HG02571 (cell line): ENCODE data around the gene SDHAF2.
"Not testable (repeated sequence)": the region's sequence is repeated elsewhere in the genome, so short reads cannot be mapped to it uniquely, and the experiment has no call there.

Source experiments
- ATAC-seq: cut with Tn5 transposase; IDR thresholded peaks from one replicate; pipeline ENCODE4 v1.9.1; 2021; ENCODE audit warnings: mild to moderate bottlenecking, moderate library complexity; ENCODE audit not compliant: unreplicated experiment

SDHAF2 gene

DNA sequence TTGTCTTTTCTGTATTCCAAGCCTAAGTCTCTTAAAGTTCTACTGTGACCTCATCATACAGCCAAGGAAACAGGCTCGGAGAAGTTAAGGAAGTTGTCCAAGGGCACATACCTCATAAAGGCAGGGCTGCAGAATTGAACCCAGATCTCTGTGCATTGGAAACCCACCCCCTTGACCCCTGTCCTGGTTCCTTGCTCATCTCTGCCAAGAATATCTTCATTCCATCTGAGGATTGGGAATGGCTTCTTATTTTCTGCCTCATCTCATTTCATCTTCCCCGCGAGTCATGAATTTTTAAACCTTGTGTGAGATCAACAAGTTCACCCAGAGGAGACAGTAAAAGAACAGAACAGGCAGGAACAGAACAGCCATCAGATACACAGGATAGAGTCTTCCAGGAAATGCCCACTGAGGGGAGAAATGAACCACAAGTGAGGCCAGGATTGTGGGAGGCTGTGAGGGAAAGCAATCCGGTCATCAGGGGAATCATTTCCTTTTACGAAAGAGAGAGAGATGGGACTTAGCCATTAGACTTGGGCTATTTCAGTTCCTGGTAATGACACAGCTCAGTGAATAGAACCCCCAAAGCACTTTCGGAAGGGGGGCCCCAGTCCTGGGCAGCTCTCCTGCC, 44.2 kb downstream of the SDHAF2 start:
- ATAC-seq: no peak

DNA sequence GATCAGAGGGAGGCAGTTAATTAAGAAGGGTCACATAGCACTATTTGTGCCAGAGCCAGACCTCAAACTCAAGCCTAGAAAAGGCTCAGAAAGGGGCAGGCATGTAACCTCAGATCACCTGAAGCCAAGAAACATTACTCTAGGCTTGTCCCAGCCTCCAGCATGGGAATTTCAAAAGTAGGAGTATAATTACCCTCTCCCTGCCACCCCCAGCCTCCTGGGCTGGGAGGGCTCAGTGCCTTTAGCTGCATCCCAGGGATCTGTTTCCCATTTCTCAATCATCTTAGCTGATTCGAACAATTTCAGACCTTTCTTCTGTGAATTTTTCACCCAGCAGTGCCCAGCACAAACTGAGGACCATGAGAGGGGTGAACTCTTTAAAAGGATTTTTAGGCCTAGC, 45.5 kb downstream of the SDHAF2 start:
- no peak for ATAC-seq

DNA sequence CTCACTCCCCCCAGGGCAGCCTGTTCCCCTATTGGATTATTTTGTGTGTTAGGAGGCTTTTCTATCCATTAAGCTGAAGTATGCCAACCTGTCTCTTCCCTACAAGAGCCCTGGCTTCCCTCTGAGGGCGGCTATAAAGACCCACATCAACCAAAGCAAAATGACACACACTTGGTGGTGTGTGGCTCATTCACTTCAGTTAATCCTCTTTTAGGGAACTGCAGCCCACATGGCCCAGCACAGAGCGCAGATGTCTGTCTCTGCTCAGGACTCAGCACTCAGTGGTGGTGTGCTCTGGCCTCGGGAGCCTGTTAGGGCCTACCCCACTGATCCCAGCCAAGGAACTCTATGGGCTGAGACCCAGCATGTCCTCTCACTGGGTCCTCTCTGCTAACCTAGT, 46.4 kb downstream of the SDHAF2 start:
- ATAC-seq: no peak

DNA sequence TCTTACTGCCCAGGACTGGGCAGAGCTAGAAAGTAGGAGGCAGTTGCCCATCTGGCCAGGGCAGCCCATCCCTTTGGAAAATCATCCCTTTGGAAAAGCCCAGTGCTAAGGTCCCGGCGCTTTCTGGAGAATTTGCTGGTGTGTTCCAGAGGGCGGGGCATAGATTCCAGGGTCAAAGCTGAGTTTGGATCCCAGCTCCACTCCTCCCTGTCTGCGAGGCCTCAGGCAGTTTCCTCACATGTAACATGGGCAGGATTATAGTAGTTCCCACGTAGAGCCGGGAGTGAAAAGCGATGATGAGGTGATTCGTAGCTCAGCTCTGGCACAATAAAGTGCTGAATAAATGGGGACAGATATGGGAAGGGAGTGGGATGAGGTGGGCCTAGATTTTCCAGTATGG, 47.2 kb downstream of the SDHAF2 start:
- ATAC-seq: no peak

DNA sequence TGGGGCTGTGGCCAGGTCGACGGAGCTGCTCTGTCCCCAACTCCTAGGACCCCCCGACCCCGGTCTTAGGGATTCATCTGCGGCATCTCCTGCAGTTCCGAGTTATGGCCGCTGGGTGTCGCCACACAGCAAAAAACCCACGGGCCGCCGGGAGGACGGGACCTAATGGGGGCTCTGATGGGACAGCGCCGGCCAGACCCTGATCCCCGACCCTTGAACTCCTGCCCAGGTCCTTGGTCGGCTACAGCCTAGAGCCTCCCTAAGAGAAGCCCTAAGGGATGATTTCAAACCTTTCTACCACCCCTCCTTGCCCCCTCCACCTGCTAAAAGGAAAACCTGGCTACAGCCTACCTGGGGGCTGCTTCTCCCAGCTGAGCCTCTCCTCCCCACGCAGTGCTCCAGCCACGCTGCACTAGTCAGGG, 47.8 kb downstream of the SDHAF2 start:
- no peak for ATAC-seq

DNA sequence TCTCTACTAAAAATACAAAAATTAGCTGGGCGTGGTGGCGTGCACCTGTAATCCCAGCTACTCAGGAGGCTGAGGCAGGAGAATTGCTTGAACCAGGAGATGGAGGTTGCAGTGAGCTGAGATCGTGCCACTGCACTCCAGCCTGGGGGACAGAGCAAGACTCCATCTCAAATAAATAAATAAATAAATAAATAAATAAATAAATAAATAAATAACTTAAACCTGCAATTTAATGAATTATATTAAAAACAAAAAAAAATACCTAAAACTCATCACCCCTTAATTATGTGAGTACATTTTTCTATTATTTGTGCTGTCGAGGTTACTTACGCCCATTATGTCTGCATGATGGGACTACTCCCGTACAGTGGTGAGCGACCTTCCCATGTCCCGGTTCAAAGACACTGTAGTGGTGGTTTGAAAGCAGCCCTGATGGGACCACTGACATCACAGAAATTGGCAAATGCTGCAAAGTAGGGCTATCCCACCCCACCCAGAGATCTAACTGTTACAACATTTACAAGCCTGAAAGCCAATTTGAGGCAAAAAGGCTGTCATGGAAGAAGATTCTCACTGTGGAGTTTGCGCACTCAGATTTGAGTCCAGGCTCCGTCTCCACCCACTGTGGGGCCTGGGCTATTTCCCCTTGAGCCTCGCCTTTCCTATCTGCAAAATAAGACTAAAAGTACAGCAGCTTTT, 49.6 kb downstream of the SDHAF2 start:
- not testable (repeated sequence) for ATAC-seq

DNA sequence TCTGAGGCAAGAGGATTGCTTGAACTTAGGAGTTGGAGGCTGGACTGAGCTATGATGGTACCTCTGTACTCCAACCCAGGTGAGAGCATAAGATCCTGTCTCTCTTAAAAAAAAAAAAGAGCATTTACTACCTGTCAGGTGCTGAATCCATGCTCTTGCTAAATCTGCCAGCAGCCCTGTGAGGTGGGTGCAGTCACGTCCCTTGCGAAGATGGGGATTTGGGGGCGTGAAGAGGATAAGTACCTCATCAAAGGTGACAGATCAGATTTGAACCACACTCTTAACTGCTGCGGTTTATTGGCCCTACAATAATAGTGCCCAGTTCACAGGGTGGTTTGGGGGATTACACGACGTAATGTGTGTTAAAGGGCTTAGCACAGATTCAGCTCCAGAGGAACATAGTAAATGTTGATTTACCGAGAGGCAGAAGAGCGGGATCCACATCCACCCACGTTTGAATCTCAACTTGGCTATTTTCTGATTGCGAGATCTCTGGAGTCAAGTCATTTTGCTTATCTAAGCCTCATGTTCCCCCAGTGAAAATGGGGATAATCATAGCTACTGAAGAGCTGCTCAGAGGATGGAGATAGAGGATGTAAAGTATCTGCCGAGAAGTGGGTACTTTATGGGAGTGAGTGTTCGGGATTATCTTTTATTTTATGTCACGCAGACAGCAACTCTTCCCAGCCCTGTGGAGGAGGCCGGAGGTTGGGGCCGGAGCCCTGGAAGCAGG, 50.5 kb downstream of the SDHAF2 start:
- ATAC-seq: no peak

DNA sequence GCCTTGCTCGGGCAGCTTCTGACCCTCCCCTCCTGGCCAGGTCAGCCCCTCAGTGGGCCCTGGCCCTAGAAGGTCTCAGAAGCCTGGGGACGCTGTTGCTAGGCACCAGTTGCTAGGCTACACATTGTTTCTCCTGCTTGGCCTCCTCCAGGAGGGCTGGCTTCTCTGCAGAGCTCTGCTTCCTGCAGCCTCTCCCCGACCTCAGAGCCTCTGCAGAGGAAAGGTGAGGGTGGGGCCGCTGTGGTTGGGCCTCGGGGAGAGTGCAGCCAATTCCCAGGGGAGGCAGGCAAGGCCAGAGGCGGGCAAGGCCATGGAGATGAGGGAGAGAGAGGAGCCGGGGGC, 51.0 kb downstream of the SDHAF2 start:
- ATAC-seq: no peak

DNA sequence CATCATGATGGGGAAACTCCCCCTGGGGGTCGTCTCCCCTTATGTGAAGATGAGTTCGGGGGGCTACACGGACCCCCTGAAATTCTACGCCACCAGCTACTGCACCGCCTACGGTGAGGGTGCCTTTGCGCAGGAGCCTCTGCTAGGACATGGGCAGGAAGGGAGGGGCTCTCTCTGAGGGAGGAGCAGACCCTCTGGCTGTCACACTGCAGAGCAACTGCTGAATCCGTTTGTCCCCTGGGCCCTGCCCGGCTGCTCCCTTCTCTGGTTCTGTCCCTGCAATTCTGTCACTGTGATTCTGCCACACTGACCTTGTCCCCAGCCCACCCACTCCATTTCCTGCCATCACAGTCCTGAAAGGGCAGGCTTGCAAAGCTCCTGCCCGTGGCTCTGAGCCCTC, 51.9 kb downstream of the SDHAF2 start:
- no peak for ATAC-seq

DNA sequence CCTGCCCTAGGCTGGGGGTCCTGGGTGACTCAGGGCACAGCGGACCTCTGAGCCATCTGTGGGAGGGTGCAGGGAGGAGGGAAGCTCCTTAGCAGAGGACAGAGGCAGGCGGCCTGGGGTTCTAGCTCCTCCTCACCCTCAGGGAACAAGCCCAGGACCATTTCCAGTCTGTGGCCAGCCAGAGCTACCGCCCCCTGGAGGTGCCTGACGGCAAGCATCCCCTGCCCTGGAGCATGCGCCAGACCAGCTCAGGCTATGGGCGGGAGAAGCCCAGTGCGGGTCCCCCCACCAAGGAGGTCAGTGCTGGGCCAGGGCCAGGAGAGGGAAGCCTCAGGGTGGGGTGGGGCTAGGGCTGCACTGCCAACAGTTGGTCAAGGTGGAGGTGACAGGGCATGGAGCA, 52.6 kb downstream of the SDHAF2 start:
- ATAC-seq: no peak

DNA sequence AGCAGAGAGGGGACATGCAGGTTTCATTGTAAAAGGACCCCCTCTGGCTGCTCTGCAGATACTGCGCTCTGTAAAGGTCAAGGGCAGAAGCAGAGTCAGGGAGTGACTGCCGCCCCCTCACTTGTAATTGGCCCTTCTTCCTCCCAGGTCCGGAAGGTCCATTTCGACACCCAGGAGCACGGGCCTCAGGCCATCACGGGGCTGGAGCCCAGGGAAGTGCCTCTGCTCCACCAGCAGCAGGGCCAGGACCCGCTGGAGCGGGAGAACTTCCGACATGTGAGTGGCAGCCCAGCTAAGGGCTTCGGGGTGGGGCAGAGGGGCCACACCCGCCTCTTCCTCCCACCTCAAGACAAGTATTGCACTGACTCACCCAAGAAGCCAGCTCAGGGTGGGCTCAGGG, 54.6 kb downstream of the SDHAF2 start:
- no peak for ATAC-seq

DNA sequence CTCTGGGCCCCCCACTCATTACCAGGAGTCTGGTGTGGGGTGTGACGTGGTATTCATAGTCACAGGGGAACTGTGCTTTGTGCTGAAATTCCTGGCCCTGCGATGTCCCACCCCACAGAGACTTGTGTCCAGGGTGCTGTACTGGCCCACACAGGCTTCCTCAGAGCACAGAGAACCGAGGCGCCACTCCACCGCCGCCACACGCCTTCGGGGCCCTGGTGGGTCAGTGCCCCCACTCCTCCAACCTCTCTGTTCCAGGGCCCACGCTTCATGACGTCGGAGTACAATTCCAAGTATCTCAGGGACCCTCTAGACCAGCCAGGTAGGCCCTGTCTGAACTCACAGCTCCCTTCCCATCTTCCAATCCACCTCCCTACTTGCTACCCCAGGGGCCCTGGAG, 55.2 kb downstream of the SDHAF2 start:
- ATAC-seq: no peak

DNA sequence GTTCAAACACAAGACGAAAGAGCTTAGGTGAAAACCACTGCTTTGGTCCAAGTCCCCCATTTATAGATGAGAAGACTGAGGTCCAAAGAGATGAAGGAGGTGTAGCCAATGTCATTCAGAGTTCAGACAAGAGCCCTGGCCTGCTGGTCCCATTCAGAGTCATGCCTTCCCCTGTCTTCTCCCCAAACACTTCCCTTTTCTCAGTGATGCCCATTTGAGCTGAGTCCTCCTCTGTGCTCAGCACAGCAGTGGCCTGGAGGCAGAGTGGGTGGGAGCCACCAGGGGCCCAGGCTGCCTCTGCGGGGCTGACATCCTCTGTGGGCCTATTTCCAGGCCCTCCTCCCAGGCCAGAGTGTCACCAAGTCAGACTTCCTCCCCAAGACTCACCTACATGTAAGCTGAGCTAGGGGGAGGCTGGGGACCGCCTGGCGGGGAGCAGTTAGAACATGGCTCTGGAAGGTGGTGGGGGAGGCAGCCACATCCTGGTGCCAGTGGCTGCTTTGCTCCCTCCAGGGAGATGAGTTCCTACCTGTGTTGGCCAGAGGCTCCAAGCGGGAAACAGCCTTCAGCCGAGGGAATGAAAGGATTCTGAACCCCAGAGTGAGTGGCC, 56.2 kb downstream of the SDHAF2 start:
- ATAC-seq: no peak

DNA sequence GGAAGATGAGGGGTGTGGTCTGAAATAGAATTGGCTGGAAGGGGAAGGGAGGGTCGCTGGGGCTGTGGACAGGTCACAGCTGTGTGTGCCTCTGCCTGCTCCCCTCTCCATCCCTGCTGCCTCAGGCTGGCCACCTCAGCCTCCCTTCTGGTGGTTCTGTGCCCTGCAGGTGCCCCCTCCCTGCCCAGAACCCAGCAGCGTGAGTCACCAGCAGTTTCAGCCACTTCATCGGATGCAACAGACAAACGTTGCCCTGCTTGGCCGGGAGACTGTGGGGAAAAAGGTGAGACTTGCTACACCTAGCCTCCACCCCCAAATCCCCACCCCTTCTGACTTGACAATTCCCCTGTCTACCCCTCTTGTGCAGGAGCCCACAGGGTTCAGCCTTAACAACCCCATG, 56.9 kb downstream of the SDHAF2 start:
- ATAC-seq: no peak

DNA sequence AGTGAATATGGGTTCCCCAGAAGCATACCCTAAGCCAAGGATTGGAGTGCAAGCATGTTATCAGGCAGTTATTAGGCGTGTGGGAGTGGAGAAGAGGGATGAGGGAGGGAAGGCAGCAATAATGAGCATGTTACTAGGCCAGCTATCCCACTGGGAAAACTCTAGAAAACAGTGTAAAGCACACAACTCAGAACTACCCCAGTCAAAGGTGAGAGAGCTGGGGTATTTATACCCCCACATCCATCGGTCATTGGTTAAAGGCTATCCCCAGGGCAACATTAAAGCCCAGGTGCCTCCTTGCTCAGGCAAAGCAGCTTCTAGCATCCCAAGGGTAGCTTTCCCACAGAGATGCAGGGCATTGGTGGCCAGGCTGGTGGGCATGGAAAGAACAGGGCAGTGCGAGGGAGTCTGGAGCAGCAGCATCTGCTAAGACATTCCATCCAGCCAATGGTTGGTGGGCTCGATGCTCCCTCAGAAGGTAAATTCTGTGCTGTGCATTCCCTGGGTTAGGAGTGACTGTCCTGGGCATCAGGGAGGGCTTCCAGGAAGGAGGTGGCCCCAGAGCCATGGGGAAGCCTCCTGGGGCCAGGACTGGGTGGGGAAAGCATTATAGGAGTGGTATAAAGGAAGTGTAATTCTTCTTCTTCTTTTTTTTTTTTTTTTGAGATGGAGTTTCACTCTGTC, 57.6 kb downstream of the SDHAF2 start:
- no peak for ATAC-seq

DNA sequence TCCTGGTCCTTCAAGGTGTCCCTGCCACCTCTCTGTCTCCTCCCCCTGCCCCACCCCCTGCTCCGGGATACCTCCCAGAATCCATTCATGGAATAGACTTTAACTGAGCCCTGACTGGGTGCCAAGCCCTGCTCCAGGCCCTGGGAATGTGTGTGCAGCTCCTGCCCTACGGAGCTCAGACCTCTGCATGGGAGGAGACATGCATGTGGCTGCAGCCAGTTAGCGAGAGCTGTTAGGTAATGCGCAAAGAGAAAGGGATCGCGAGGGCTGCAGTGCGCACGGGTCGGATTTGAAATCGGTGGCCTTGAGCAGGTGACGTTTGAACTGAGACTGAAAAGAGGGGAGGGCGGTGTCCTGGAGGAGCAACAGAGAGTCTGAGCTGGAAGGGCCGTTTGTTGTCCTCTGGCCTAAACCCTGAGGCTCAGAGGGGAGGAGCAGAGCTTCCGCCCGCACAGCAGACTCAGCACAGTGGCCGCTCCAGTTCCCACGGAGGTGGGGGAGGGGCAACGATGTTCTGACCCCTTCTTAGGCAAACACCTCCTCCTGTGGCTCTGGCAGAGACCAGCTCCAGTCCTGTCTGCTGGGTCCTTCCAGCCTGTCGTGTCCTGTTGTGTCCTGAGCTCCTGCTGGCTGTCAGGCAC, 58.8 kb downstream of the SDHAF2 start:
- no peak for ATAC-seq

DNA sequence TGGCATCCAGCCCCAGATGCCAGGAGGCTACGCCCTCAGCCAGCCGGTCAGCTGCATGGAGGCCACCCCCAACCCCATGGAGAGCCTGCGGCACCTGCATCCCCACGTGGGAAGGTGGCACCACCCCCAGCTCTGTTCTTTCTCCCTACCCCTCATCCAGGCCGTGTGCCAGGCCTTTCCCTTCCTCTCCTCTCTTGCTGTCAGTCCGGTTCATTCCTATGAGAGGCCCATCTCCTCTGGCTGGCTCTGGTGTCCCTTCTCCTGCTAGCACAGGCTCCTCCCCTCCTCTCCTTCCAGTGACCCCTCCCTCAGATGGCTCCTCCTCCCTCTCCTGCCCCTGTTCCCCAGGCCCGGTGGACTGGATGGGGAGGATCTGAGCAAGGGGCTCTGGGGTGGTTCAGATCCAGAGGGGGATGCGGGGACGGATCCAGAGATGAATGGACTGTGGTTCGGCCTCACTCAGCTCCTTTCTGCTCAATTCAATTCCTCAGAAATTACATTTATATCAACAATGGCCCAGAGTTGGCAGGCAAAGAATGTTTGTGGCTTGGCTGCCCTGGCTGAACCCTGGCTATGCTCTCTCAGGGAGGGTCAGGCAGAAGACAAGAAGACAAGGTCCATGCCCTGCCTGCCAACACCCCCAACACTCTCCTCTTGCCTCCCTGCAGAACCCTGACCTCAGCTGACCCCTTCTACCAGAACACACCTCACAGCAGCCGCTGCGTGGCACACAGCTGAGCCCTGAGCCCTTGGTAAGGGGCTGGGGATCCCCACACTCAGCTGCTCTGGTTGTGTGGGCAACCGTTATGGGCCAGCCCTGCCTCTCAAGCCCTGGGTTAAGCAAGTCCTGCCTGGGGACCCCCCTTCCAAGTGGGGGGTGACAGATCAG, 60.2 kb downstream of the SDHAF2 start:
- ATAC-seq: no peak

DNA sequence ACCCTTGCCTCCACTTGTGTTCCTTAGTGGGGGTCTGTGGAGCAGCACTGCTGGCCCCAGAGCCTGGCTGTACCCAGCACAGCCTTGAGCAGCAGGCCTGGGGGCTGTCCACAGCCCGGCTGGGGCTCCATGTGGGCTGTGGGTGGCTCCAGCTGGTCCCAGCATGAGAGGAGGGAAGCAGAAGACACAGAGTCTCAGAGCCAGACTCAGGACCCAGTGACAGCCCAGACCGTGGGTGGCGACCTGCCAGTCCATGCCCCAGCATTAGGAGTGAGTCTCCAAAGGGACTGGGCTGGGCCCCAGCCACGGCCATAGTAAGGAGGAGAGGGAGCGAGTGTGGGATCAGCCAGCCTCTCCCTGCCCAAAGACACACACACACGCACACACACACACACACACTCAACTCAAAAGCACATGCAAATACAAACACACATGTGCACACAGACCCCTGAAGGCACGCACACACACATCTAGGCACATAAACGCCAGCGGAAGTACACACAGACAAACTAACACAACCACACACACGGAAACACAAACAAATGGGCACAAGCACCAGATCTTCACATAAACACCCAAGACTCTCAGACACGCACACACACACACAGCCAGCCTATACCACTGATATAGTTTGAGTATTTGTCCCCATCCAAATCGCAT, 61.9 kb downstream of the SDHAF2 start:
- no peak for ATAC-seq

DNA sequence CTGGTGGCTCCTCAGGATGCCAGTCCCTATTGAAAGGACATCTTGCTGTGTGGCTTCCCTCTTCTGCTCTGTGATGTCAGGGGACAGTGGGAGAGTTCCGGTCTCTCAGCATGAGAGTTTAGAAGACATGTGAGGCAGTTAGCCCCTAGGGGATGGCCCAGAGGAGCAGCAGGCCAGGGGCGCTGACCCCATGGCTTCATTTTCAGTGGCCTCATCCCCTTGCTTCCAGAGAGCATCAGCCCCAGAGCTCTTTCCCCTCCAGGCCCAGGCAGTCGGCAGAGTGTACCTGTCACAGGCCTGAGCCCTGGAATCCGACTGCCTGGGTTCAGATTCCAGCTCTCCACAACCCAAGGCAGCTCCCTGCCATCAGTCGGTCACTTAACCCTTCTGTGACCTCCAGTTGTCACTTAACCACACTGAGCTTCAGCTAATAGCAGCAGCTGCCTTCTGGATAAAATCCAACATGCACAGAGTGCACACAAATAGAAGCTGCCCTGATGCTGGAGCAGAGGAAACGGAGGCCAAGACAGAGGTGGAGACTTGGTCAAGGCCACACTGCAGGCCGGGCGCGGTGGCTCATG, 64.5 kb downstream of the SDHAF2 start:
- no peak for ATAC-seq
